Heart right ventricle (tissue), 16 donors: ENCODE data around the gene DMRTC2. TPM values are rescaled to one million over a fixed set of nuclear protein-coding genes. Genes with fewer than 3 reads are reported as not detected.

ENCODE experiments used
- ATAC-seq, 8 donors: fragments of 200-7000 bp; cut with Tn5 transposase; one replicate each; pipeline ENCODE4 v1.9.1; 2020; ENCODE audit warnings: mild to moderate bottlenecking in 8 of 8, moderate library complexity in 8 of 8, moderate number of reproducible peaks in 1 of 8
- DNase-seq, 2 donors: peaks; one replicate each; pipeline ENCODE4 v3.0.0-alpha.2; 2020
- H3K27ac ChIP-seq, 10 donors: fragments of 200-600 bp; sonication (generic) in 2 of 10; one replicate each; pipeline versions ENCODE4 v1.5.0 to v1.8.0; 2020 to 2022; ENCODE audit warnings: mild to moderate bottlenecking in 3 of 10
- H3K27me3 ChIP-seq, 7 donors: fragments of 200-600 bp; one replicate each; pipeline ENCODE4 v1.8.0; 2021 to 2022; ENCODE audit warnings: mild to moderate bottlenecking in 2 of 7
- H3K36me3 ChIP-seq, 9 donors: fragments of 200-600 bp; sonication (generic) in 1 of 9; one replicate each; pipeline versions ENCODE4 v1.5.0 to v1.8.0; 2020 to 2022; ENCODE audit warnings: mild to moderate bottlenecking in 2 of 9
- H3K4me1 ChIP-seq, 9 donors: fragments of 200-600 bp; sonication (generic) in 1 of 9; one replicate each; pipeline versions ENCODE4 v1.5.0 to v1.8.0; 2020 to 2022; ENCODE audit warnings: mild to moderate bottlenecking in 4 of 9
- H3K4me3 ChIP-seq, 10 donors: fragments of 200-600 bp; sonication (generic) in 2 of 10; one replicate each; pipeline versions ENCODE4 v1.5.0 to v1.8.0; 2020 to 2022; ENCODE audit warnings: mild to moderate bottlenecking in 7 of 10, moderate library complexity in 2 of 10
- H3K9me3 ChIP-seq, 11 donors: fragments of 200-600 bp in 10 of 11; sonication (generic) in 2 of 11; one replicate each; pipeline versions ENCODE4 v1.5.0 to v1.8.0; 2013 to 2022; ENCODE audit warnings: mild to moderate bottlenecking in 2 of 11, control low read depth in 1 of 11, moderate library complexity in 1 of 11
- WGBS, 2 donors: extraction: QIAGEN DNeasy Blood & Tissue Kit; methylation state at CpG; one replicate each; pipeline ENCODE4 v1.1.7; 2013; ENCODE audit warnings: inconsistent platforms in 1 of 2; 5-methylcytosine and 5-hydroxymethylcytosine counted together
- intact Hi-C, 10 donors: fragments of 100-400 bp; cut with DNase I; formaldehyde crosslinking; loops; one replicate each; pipeline versions ENCODE4 v1.11.1 to v1.14.2; 2022
- polyA plus RNA-seq, 2 donors: library from polyadenylated mRNA; stranded (reverse); fragments of 200-250 nt; gene quantifications; one replicate each; pipeline ENCODE4 v1.2.3, GENCODE V29; 2013
- total RNA-seq, 10 donors: library from RNA; stranded (reverse); fragmentation: NEBNext Ultra II Directional in 3 of 10; extraction: Animal tissue kit (Norgen Biotek cat#: 25700) in 3 of 10; gene quantifications; one replicate each; pipeline versions ENCODE4 v1.2.1 to v1.2.4, GENCODE V29; 2021 to 2023
- TF ChIP-seq, protein P1 (sequence below), 9 donors: fragments of 200-600 bp; sonication (generic) in 2 of 9; IDR thresholded peaks; one replicate each; pipeline versions ENCODE4 v1.5.0 to v1.8.0; 2021 to 2022; ENCODE audit warnings: antibody characterized with exemption in 9 of 9, mild to moderate bottlenecking in 5 of 9, moderate library complexity in 1 of 9
- donor health status: Arrhythmogenic right ventricular cardiomyopathy.
- donor health status: ischemic (EF 13 %, LVEDD 7.1; RV severe dilation, severe dysfunction).
- donor health status: healthy with polysubstance abuse.
- donor health status: DM: no; HTN: yes; CAD: no.
- donor health status: DM: no; HTN: no; CAD: no.
- donor health status: ischemic (EF 25% LVEDD 6.9; RV normal size, moderate dysfunction).
- donor health status: ischemic (EF 25% LVEDD 5.7; RV mildly dilated, moderate dysfunction).
- donor health status: healthy.
- donor health status: DM: yes; HTN: yes; CAD: no.
- donor health status: Ischemic cardiomyopathy.
- donor health status: ischemic (EF 35%, LVEDD 5.7; RV mildly dilated, moderate dysfunction).
- donor health status: nonischemic (EF 11% LVEDD 7.7; RV severe dilation, severe dysfunction).
- donor health status: DM: yes; HTN: yes; CAD: no.
- donor health status: PGD.
- donor health status: ischemic (EF 29% LVEDD 5.4; RV normal size, mild dysfunction).
- donor health status: nonischemic (EF 23%, LVEDD 6.1; RV moderate dilation, normal function).

The DMRTC2 gene
- total and polyA plus RNA-seq, 12 donors, result not detected

GRCh38 chr19:41849067-41849466, 4.2 kb downstream of the DMRTC2 start:
- intact Hi-C loops, result no loop called here
- no peaks in the 10 kb centered on the region for H3K9me3 ChIP-seq
- no peak overlapping the region for H3K4me3 ChIP-seq
- no peaks in the 10 kb centered on the region for H3K36me3 ChIP-seq
- WGBS, 2 donors, result 74% methylated on average over 2 of the region's 2 CpGs
- no peak for ATAC-seq
- TF ChIP-seq, protein P1, sequence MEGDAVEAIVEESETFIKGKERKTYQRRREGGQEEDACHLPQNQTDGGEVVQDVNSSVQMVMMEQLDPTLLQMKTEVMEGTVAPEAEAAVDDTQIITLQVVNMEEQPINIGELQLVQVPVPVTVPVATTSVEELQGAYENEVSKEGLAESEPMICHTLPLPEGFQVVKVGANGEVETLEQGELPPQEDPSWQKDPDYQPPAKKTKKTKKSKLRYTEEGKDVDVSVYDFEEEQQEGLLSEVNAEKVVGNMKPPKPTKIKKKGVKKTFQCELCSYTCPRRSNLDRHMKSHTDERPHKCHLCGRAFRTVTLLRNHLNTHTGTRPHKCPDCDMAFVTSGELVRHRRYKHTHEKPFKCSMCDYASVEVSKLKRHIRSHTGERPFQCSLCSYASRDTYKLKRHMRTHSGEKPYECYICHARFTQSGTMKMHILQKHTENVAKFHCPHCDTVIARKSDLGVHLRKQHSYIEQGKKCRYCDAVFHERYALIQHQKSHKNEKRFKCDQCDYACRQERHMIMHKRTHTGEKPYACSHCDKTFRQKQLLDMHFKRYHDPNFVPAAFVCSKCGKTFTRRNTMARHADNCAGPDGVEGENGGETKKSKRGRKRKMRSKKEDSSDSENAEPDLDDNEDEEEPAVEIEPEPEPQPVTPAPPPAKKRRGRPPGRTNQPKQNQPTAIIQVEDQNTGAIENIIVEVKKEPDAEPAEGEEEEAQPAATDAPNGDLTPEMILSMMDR (IDR thresholded peaks at IDR 0.05), result no peak
- DNase-seq, result no peak
- no peak overlapping the region for H3K27ac ChIP-seq
- peaks cover 0 to 40% (median 10%) of the 10 kb centered on the region in 7 donors for H3K27me3 ChIP-seq
- no peaks in the 10 kb centered on the region for H3K4me1 ChIP-seq

- Histone ChIP-seq H3K4me1 (no peaks in the 10 kb centered on the region), H3K9me3 (no peaks in the 10 kb centered on the region), H3K27me3 (peaks cover 0 to 48% (median 10%) of the 10 kb centered on the region in 7 donors), H3K27ac (no peak overlapping the region), H3K36me3 (no peaks in the 10 kb centered on the region), H3K4me3 (no peak overlapping the region)
- ATAC-seq, result no peak
- TF ChIP-seq, protein P1 (IDR thresholded peaks at IDR 0.05), result no peak
- intact Hi-C loops, result no loop called here
- no peak for DNase-seq
- WGBS, 2 donors, result 61 to 64% methylated on average over 5 of the region's 5 CpGs
These were observed 5.5 kb downstream of the DMRTC2 start for GRCh38 chr19:41850381-41850780.

- DNase-seq (no peak), ATAC-seq (no peak)
- H3K9me3 ChIP-seq, result no peaks in the 10 kb centered on the region
- no peaks in the 10 kb centered on the region for H3K4me1 ChIP-seq
- intact Hi-C loops, result no loop called here
- H3K36me3 ChIP-seq, result no peaks in the 10 kb centered on the region
- H3K4me3 ChIP-seq, result no peak overlapping the region
- WGBS, 2 donors, result 22 to 29% methylated on average over 4 of the region's 4 CpGs
- H3K27me3 ChIP-seq, result peaks cover 0 to 48% (median 10%) of the 10 kb centered on the region in 7 donors
- TF ChIP-seq, protein P1 (IDR thresholded peaks at IDR 0.05), result no peak
- H3K27ac ChIP-seq, result no peak overlapping the region
These were observed 6.6 kb downstream of the DMRTC2 start for GRCh38 chr19:41851456-41851855.

DNA sequence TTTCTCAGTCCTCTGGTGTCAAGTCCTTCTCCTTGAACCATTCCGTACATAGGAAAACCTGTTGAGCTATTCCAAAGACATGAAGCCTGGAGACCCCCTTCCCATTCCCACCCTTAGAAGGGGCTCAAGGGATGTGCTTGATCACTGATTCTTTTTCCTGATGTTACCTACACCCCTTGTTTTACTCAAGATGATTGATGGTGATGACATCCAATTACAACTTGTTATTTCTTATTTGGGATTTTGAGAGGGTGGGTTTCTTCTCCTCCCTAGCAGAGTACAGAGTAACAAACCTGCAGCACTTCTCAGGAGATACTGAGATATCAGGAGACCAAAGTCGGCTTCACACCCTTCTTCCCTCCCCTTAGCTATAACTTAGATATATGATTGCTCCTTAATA, 8.5 kb downstream of the DMRTC2 start:
- ATAC-seq (no peak), DNase-seq (no peak)
- Histone ChIP-seq H3K27ac (no peak overlapping the region), H3K4me3 (no peak overlapping the region), H3K36me3 (no peaks in the 10 kb centered on the region), H3K4me1 (no peaks in the 10 kb centered on the region), H3K9me3 (no peaks in the 10 kb centered on the region), H3K27me3 (peaks cover 0 to 43% (median 10%) of the 10 kb centered on the region in 7 donors)
- TF ChIP-seq, protein P1 (IDR thresholded peaks at IDR 0.05), result no peak
- intact Hi-C loops, result no loop called here
- 36 to 84% methylated on average over 2 of the region's 2 CpGs for WGBS, 2 donors
